GM18507 (cell line): ENCODE results near the gene FHIT.

Experiments used
- DNase-seq: peaks from one replicate; pipeline ENCODE4 v3.0.0; 2011; ENCODE audit warnings: low read depth; ENCODE audit not compliant: insufficient read length; ENCODE audit errors: extremely low spot score
- FAIRE-seq: peaks from 2 replicates; lab custom pipeline; 2011; peaks lifted over from hg19 to GRCh38; lab: Jason Lieb, UNC

Gene FHIT

DNA sequence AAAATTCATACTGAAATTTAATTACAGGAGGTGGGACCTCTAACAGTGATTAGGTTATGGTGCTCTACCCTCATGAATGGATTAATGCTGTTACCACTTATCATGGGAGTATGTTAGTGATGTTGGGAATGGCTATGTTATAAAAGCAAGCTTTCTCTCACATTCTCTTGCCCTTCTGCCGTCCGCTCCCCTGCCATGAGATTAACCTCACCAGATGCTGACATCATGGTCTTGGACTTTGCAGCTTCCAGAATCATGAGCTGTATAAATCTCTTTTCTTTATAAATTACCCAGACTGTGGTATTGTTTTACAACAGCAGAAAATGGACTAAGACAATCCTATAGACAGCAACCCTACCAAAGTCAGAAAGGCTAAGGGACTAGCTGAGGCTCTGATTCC is 884.8 kb downstream of the FHIT start:
- FAIRE-seq = no peak
- no peak for DNase-seq

DNA sequence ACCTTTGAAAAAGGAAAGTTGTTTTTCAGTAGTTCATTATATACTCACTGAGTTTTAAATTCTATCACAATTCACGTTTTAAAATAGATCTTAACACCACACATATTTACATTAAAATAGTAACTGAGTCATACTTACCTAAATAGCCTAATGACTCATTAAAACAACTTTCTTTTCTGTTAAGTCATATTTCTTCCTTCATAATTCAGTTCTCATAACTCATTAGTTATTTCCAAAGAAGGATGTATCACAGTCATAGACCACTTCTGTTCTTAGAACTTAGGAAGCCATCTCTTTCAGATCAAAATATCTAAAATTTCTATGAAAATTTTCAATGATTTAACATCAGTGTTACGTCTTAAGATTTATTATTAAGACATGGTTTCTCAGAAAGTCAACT is 885.9 kb downstream of the FHIT start:
- FAIRE-seq (no peak), DNase-seq (no peak)

DNA sequence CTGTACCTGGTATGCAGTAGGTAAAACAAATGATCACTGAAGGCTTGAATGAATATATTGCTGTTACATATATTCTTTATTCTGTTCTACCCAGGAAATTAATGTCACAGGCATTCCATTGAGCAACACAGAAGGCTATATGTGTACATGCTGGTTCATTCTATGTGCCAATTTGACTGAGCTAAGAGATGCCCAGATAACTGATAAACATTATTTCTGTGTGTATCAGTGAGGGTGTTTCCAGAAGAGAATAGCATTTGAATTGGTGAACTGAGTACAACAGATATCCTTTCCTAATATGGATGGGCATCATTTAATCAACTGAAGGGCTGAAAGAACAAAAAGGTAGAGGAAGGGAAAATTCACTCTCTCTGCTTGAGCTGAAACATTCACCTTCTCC is 886.8 kb downstream of the FHIT start:
- FAIRE-seq (no peak), DNase-seq (no peak)

DNA sequence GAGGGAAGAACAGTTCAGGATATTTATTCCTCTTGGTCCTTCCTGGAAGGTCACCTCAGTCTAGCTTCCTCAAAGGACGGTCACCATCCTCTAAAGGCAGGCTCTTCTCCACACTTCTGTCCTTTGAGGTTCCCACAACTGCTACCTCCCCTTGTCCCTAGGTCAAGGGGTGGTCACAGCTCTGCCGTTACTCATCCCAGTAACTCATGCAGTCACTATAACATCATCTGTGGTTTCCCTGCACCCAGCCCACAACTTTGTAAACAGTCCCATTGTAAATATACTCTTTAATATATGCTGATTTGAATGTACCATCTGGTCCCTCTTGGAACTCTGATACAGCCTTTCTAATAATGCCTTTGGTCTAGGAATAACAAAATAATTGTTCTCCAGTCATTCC is 887.4 kb downstream of the FHIT start:
- FAIRE-seq (no peak), DNase-seq (no peak)

DNA sequence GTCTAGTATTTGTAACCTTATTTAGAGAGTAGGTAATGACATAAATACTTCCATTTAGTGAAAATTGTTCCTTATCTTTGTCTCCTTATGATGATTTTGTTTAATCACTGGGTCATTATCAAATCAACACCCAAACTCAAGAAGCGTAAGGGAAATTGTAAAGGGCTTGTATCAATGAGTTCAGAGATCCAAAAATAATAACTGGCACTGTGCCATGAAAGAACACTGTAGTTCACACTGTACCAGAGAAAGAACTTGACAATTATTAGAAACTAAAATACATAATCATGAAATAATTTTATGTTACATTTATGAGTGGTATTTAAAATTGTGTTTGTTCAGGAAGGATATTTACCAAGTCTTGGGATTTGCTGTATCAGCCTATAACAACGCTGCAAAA is 895.4 kb downstream of the FHIT start:
- no peak for DNase-seq
- FAIRE-seq = no peak

DNA sequence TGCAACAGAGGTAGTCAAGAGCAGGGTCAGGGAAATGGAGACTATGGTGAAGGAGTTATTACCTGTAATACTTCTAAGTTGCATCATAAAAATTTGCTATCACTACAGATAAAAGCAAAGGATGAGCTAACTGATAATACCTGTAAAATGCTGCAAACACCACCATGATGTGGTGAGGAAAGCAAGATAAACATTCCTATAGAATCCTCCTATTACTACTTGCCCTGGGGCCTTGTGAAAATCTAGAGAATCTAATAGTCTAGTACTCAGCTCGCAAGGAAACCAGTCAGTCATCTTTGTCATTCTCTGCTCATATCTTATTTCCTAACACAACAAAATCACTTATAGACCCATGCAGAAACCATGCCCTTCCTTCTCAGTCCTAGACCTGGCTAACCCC is 899.8 kb downstream of the FHIT start:
- no peak for DNase-seq
- no peak for FAIRE-seq

DNA sequence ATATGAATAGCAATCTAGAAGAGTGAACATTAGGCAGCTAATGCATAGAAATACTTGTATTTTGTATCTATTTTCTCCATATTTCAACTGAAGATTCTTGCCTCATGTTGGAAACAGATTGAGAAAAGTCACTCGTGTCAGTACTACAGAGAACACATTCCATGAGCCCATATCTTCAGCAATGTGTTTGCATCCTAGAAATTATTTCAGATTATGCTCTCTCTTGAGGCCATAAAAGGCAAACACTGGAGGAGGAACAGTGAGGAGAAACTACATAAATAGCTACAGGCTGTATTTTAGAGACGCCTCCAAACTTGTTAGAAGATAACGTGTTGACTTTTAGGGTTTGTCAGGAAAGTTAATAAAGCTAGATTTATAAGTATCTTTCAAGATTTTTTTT is 906.9 kb downstream of the FHIT start:
- DNase-seq (no peak), FAIRE-seq (no peak)

DNA sequence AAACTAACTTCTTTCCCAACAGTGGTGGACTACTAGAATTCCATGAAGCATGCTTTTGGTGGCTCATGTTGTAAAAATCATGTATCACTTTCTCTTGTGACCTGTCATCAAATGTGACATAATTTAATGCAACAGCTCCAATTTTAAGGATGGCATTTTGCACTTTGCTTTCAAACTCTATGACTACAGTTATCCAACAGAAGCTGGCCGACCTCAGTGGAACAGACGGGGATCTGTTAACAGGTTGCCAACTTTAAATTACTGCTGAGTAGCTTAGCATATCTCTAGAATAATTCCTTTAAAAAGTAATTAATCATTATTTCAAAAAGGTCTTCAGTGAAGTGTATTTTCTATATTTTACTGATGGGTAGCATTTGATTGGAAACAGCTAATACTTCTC is 907.4 kb downstream of the FHIT start:
- DNase-seq (no peak), FAIRE-seq (no peak)

DNA sequence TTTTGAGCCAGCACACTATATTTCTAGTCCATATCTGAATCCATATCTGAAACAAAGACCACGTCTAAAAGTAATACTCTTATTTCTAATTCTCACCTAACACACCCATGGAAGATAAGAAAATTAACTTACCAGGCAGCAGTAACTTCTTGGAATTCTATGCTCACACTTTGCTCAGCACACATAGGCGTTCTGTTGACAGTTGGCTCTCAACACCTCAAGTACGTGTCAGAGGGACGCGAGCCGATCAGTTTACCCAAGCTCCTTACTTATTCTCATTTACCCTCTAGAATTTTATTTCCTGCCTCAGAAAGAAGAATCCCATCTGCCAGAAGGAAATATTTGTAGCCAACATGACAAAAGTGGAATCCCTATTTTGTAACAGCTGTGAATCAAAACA is 911.9 kb downstream of the FHIT start:
- DNase-seq = no peak
- FAIRE-seq = no peak

DNA sequence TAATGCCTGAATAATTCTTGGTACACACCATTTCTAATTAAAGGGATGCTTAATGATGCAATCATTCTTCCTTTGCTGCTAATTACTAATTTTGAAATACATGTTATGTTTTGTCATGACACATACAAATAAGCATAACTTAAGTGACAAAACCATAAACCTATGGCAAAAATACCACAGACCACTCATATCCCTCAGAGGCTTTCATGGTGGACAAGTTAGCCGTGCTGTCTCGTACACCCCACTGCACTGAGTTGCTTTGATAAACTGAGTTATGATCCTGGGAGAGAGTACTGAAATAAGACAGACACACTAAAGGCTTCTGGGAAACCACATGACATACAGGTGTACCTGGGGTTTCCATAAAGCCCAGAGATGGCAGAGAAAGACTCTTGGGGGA is 913.8 kb downstream of the FHIT start:
- no peak for DNase-seq
- FAIRE-seq = no peak

DNA sequence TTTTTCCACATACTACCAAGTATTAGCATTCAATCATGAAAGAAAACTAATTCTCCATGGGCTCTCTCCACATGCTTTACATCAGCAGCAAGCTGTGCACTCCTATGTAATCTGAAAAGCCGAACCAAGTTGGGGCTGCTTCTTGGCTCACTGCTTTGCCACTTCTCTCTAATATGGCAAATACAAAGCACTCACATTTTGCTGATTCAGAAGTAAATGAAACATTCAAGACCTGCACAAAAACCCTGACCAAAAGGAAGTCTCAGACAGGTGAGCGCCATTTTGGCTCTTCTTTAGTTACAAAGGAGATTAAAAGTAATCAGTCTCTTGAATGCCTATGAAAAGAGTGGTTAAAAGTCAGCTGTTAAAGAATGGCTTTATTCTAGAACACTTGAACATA is 915.2 kb downstream of the FHIT start:
- DNase-seq (no peak), FAIRE-seq (no peak)

DNA sequence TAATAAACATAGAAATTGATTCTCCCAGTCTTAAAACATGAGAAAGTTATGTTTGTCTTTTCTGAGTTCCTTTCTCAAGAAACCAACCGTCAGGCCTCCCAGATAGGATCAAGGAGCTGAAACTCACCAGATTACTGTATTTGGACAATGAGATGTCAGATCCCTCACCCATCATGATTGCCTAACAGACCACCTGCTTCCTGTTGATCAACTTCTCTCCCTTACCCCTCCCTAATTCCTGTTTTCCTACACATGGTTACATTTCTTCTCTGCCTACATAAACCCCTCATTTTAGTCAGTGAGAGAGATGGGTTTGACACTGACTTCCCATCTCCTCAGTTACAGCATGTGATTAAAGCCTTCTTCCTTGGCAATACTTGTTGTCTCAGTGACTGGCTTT is 917.5 kb downstream of the FHIT start:
- DNase-seq = no peak
- no peak for FAIRE-seq

DNA sequence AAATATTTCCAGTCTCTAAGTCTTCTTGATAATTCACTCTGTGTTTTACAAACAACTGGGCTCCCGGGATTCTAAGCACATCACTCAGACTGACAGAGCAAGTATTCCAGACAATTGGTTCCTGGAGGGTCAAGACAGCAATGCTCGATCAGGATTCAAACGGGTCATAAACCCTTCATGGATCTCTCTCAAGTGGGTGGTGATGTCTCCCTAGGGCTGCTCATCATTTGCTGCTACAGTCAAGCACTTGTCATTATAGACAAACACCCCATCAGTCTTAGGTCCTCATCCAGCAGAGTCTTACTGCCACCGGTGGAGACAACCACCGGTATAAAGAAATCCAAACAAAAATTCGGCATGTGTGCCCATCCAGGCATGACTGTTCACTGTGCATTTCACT is 921.1 kb downstream of the FHIT start:
- DNase-seq (no peak), FAIRE-seq (no peak)

DNA sequence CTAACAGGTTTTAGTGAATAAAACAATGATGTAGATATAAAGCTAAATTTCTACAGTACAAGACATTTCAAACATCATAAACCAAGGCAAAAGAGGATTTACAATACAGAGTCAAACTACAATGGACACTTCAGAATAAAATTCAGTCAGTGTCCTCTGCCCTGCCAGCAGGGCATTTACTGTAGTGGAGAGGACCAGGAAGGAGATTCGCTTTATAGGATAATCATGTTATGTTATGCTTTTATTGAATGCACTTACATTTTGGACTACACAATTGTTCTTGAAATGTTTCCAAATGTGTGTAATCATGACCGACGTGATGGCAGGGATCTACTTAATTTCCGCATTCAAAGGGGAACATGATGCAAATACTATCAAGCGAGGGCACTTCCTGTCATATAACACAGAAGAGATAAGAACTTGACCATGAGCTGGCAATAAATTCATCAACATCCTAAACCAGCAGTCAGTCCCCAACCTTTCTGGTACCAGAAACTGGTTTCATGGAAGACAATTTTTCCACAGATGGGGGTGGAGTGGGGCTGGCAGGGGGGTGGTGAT is 925.6 kb downstream of the FHIT start:
- FAIRE-seq (no peak), DNase-seq (no peak)

DNA sequence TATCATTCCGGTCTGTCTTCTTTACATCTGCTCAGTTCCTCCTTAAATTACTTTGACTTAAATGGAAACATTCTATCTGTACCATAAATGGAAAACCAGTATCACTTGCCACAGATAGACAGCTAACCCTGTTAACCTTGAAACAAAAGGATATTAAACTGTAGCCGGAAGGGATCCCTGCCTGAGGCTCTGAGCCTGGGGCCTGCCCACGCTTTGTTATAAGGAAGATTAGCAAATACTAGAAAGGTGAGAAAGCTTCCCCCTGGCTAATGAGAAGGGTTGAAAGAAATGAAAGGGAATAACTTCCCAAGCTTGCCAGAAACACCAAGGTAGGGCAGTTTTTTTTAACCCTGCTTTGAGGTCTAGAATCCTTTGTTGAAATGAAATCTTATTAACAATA is 927.6 kb downstream of the FHIT start:
- DNase-seq (no peak), FAIRE-seq (no peak)

DNA sequence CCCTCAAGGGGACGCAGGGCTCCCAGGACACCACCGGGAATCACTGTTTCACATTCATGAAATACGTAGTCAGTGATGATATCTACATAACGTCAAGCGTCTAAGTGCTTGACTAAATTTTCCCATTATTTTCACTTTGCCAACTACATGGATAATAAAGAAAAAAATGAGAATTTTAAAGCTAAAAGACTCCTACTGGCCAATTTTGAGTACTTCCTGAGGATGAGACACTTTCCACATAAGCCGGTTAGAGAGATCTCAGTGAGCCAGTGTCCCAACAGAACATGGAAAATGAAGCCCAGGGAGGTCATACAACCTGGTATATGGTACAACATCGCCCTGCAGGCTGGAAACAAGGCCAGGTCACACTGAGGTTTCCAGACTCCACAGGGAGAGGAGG is 928.1 kb downstream of the FHIT start:
- FAIRE-seq = no peak
- no peak for DNase-seq

DNA sequence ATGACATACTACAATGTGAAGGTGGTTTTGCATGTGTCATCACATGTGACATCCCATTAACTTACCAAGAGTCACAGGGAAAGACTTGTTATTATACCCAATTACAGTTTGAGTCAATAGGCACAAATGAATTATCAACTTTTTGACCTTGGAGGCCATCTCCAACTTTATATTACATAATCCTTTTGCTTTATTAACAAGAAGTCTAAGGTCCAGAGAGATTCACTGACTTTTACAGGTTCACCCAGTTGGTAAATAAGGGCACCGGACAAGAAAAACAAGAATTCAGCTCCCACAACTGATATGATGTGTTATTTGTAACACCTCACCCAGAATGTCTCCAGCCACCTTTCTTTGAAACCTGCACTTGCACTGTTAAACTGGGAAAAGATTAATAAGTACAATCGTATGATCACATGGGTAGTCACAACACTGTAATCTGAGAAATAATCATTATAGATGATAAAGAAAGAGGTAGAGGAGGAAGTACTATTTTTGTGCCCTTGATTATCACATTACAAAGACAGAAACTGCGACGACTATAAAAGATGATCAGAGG is 928.9 kb downstream of the FHIT start:
- no peak for DNase-seq
- no peak for FAIRE-seq

DNA sequence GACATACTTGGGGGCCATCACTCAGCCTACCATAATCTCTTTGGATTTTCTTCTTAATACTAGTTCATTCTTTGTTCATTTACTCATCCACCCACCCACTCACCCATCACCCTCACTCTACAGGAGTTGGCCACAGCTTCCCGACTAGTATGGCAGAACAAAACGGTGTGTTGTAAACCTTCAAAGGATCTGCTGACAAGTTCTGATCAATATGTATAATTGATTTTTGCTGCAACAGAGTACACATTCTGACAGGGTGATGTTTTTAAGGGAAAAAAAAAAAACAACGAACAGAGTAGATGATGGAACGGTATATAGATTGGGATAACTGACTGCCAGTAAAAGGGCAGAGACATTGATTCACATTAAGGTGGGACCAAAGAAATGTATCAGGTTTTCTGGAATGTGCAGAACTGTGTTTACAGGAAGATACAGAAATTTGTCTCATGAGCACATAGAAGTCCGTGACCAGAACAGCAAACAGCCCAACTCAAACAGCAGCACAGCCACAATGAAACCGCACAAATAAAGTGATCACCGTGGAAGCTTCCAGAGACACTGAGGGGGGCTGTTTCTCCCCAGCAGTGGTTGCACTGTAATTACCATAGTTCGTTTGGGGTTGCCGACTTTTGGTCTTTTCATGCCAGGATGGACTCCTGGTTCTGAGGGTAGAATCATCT is 931.9 kb downstream of the FHIT start:
- DNase-seq = no peak
- no peak for FAIRE-seq

DNA sequence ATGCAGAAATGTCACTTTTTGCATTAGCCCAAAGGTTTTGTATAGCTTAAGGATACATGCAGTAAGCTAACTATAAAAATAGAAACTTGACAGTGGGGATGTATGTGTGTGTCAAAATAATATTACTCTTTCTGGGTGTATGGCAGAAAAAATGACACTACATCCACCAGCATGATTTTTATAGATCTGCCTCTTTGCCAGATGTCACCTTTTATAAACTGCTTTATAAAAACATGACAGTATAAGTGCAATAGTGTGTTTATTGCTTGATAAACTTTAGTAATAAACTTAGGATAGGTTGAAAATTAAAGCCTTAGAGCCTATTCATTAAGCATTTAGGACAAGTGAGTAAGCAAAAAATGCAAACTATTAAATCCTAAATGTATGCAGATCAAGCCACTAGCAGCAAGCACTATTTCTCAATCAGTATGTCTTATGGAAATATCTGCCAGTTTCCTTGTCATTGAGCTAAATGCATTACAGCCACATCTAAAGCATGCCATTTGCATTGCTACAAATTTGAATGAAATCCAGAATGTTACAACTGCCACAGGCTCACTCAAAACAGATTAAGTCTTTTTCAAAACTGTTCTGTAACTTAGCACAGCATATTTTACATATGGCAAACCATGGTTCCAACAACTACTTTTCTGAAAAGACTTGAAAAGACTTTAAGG is 935.0 kb downstream of the FHIT start:
- DNase-seq (no peak), FAIRE-seq (no peak)

DNA sequence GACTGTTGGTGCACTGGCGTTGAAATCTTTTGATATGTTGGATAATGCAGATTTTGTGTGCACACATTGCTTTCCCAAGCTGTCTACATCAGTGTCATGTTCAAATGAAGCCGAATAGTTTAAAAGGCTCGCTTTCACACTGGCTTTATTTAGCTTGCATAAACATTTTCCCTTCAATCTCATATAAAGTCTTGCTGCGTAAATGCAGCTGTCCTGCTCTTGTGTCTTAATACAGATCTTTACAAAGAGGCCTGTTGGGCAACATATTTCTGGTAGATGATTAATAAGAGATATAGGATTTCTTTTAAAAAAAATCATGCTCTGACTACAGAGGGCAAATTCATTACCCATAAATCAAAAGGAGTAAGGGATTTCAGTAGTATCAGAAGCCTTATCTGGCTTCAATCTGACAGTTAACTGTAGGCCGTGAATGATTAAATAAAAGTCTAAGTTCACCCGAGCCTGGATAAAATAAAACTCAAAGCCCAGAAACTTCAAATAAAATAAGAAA is 937.2 kb downstream of the FHIT start:
- no peak for DNase-seq

DNA sequence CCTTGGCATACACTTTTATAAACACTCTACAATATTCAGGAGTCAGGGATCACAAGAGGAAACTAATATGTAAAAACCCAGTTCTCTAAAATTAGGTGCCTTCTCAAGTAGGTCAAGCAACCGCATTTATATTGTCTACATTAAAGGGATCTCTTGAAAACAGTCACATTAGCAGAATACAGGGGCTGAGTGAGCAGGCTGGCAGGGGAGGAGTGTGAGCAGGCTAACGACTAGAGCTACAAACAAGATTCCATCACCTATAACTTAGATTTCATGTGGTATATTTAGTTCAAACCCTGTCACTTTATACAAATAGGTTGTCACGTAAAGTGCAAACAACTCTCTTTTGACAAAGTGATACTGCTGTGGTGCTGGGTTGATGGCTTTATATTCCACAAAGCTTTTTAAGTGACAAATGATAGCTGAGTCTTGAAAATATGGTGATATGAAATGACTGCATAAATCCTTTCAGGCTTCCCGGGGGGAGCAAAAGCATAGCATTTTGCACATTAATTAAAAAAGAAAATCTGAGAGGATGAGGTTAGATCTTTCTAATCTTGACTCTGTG is 937.9 kb downstream of the FHIT start:
- no peak for FAIRE-seq
- DNase-seq = no peak

More for the DNA sequence above, 937.2 kb downstream of the FHIT start:
- FAIRE-seq = no peak
